Measurements from ENCODE around the gene INTS1.

Gene INTS1

DNA sequence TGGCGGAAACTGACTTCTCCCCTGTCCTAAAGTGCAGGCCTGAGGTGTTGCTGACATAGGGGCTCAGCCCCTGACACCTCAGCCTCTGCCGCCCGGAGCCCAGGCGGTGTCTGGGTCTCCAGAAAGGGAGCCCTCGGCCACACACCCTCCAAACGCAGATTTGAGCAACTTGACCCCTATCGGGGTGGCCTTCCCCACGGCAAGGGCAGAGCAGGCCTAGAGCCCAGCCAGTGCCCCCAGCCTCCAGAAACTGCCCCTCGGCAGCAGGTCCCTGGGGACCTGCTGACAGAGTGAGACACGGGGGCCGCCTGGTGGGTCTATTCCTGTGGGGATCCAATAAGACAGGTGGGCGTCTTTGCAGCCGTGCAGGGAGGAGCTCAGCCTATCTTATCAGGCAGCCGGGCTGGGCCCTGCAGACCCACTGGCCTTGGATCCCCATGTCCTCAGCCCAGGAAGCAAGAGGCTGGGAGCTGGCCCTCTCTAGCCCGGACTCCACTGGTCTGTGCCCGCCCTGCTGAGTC lies 40.8 kb upstream of the INTS1 start:
- DNase-seq (ENCODE audit: extremely low read depth, low read depth): no peak
- no peak for TF ChIP-seq CTCF (IDR thresholded peaks at IDR 0.05; ENCODE audit: low read depth, low read length, missing control alignments)
- H3K4me3 ChIP-seq (replicated peaks; ENCODE audit: low read depth, low read length): no peak overlapping the region

DNA sequence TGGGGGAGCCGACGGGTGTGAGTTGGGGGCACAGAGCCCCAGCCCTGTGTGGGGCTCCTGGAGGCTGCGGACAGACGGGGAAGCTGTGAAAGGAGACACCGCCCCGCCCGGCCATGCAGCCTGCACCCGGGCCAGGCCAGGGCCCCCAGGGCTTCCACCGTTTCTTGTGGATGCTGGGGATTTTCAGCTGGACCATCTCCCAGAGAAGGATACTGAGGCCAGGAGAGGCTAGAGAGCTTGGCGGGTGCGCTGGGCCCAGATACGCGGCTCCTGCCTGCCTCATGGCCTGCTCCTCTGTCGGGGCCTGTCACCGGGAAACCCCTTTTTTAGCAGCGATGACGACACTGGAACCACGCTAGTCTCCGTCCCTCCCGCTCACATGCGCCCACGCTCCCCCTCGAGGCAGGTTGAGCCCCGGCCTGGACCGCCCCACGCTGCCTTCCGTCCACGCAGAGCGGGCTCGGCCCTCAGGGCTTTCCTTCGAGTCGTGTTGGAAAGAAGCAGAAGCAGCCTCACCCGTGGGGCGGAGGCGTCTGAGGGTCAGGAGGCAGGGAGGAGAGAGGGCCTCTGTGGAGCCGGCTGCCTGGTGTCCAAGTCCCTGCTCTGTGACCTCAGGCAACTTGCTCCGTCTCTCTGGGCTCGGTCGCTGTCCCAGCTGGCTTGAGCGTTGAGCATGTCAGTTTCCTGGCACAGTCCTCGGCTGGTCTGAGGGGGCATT lies 40.1 kb upstream of the INTS1 start:
- no peak for DNase-seq (ENCODE audit: extremely low read depth, low read depth)
- no peak for TF ChIP-seq CTCF (IDR thresholded peaks at IDR 0.05; ENCODE audit: low read depth, low read length, missing control alignments)

GRCh38 chr7:1543826-1544177 lies 39.6 kb upstream of the INTS1 start:
- no peak for TF ChIP-seq CTCF (IDR thresholded peaks at IDR 0.05; ENCODE audit: low read depth, low read length, missing control alignments)
- no peak overlapping the region for H3K4me3 ChIP-seq (replicated peaks; ENCODE audit: low read depth, low read length)
- DNase-seq (ENCODE audit: extremely low read depth, low read depth): no peak

More for the DNA sequence above, 40.1 kb upstream of the INTS1 start:
- H3K4me3 ChIP-seq (replicated peaks; ENCODE audit: low read depth, low read length): no peak overlapping the region

DNA sequence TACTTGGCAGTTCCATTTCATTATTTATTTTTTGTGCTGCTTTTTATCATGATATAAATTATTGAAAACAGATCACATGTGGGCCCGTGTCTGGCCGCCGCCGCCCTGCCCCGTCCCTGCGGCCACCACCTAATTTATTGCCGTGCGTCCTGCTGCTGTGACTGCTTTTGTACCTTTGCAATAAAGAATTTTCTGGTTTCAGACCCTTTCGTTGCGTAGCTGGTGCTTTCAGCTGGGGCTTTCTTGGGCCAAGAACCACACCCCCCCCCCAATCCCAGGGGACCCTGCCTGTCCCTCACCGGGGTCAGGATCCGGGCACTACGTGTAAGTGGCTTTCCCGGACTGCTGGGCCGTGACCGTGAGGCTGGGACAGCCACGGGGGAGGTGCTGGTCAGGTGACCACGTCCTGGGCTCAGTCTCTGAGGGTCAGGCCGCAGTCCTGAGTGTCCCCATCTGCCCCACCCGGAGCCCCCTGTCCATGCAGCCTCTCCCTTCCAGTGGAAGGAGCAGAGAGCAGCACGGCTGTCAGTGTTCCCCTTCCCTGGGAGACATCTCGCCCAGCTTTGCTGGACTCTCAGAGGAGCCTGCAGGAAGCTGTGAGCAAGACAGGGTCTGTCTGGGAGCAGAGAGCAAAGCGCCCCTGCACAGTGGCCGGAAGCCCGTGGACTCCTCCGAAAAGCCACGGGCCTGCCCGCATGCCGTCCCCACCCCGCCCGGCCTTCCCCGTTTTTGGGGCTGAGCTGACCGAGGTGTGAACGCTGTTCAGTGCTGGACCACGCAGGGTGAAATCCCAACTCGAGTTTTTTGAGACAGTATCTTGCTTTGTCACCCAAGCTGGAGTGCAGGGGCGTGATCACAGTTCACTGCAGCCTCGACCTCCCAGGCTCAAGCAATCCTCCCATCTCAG lies 38.9 kb upstream of the INTS1 start:
- DNase-seq (ENCODE audit: extremely low read depth, low read depth): no peak
- TF ChIP-seq CTCF (IDR thresholded peaks at IDR 0.05; ENCODE audit: low read depth, low read length, missing control alignments): no peak
- no peak overlapping the region for H3K4me3 ChIP-seq (replicated peaks; ENCODE audit: low read depth, low read length)

DNA sequence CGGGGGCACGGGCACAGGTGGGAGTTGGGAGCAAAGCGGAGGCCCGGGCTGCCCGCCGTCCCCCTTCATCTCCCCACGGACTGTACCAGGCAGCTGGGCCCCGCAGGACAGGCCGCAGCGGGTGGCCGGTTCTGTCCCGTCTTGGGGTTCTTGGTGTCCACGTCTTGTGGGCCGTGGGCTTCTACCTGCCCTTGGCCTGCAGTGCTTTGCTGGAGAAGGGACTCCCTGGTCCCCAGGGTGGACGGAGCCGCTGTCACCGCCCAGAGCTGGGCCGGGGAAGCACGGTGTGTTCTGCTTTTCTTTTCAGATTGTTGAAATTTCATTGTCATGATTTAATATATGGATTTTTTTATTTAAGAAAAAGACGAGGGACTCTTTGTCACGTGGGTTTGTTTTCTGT lies 38.1 kb upstream of the INTS1 start:
- no peak for DNase-seq (ENCODE audit: extremely low read depth, low read depth)
- TF ChIP-seq CTCF (IDR thresholded peaks at IDR 0.05; ENCODE audit: low read depth, low read length, missing control alignments): no peak
- H3K4me3 ChIP-seq (replicated peaks; ENCODE audit: low read depth, low read length): no peak overlapping the region

DNA sequence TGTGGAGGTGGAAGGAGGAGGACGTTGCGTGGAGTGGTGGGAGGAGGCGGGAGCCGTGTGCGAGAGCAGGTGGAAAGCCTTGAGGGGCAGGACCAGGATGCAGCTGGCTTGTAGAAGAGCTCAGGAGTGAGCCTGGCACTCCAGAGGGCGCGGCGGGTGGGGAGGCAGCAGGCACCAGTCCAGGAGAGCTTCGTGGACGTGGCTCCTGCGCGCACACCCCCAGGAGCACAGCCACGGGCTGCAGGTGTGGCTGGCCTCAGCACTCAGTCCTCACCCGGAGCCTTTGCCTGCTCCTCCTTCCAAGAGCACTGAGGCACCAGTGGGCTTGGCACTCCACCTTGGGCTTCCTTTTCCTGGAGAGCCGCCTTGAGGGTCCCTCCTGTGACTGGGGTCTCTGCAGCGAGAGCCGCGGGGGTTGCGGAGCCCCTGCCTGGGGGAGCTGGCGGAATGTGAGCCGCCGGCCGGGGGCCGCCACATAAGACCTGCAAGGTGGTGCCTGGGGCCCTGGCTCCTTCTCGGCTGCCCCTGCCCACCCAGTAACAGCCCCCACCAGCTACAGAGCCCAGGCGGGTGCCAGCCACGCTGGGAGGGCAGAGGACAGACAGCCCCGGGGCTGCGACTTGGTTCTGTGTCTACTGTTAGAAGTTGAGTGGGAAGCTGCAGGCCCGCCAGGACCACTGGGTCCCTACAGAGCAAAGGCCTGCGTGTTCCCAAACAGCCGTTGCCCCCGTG lies 37.4 kb upstream of the INTS1 start:
- TF ChIP-seq CTCF (IDR thresholded peaks at IDR 0.05; ENCODE audit: low read depth, low read length, missing control alignments): no peak
- no peak for DNase-seq (ENCODE audit: extremely low read depth, low read depth)
- no peak overlapping the region for H3K4me3 ChIP-seq (replicated peaks; ENCODE audit: low read depth, low read length)

Measured in HFF-Myc (cell line).